ENCODE results near the gene FOXK1. TPM values are rescaled to one million over a fixed set of nuclear protein-coding genes. Genes with fewer than 3 reads are reported as not detected.

Gene FOXK1
- total and polyA plus RNA-seq, 2 of the 13 experiments (the other 11 are each of a cell fraction or from before 2014, with no cell fraction given) = 4.6 to 8.8 TPM

DNA sequence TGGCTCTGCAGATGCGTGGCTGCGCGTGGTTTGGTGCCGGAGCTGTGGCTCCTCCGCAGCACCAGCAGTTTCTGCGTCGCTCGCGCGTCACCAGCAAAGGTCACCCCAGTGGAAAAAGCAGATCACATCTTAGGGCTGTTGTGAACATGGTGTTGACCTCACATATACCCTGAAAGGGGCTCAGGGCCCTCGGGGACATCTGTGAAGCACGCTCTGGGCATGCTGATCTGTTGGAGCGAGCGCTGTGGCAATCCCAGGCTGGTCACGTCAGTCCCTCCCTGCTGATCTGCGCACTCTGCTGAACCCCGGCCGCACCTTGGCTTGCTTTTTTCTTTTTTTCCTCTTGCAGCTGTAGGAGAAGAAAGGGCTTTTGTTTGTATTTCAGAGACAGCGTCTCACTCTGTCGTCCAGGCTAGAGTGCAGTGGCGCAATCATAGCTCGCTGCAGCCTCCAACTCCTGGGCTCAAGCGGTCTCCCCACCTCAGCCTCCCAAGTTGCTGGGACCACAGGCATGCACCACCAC lies 60.0 kb downstream of the FOXK1 start (continued):
- TF ChIP-seq NR2C2 (CRISPR knock-in tag; IDR thresholded peaks at IDR 0.05; ENCODE audit: borderline replicate concordance) (peak; percentile 52; the same call in 1 of the 2 replicates), ZNF34 (CRISPR knock-in tag; IDR thresholded peaks at IDR 0.05; ENCODE audit: borderline replicate concordance) (no peak), ZNF510 (CRISPR knock-in tag; IDR thresholded peaks at IDR 0.05; ENCODE audit: low read depth) (no peak), ZNF530 (CRISPR knock-in tag; IDR thresholded peaks at IDR 0.05; ENCODE audit: low read depth) (no peak), RXRA (CRISPR knock-in tag; IDR thresholded peaks at IDR 0.05) (peak; percentile 95), ZNF772 (CRISPR knock-in tag; IDR thresholded peaks at IDR 0.05) (no peak), IRX3 (CRISPR knock-in tag; IDR thresholded peaks at IDR 0.05; ENCODE audit: borderline replicate concordance, low read depth) (no peak), ZSCAN20 (CRISPR knock-in tag; IDR thresholded peaks at IDR 0.05; ENCODE audit: borderline replicate concordance) (no peak), ZNF12 (CRISPR knock-in tag; IDR thresholded peaks at IDR 0.05) (no peak; the same call in 1 of the 2 replicates), ZNF713 (CRISPR knock-in tag; IDR thresholded peaks at IDR 0.05) (no peak), ZFAT (CRISPR knock-in tag; conservative IDR thresholded peaks at IDR 0.05) (no peak), SRY (CRISPR knock-in tag; IDR thresholded peaks at IDR 0.05) (no peak), ZNF878 (CRISPR knock-in tag; IDR thresholded peaks at IDR 0.05) (peak; percentile 58; the same call in 1 of the 2 replicates), PTBP1 (IDR thresholded peaks at IDR 0.05; ENCODE audit: low read depth, low read length, poor library complexity, severe bottlenecking) (peak; percentile 58), PHB2 (IDR thresholded peaks at IDR 0.05; ENCODE audit: partially characterized antibody) (no peak), ZNF761 (CRISPR knock-in tag; conservative IDR thresholded peaks at IDR 0.05) (no peak), SMYD3 (CRISPR knock-in tag; IDR thresholded peaks at IDR 0.05) (no peak), AHR (CRISPR knock-in tag; IDR thresholded peaks at IDR 0.05) (no peak), ZNF441 (CRISPR knock-in tag; IDR thresholded peaks at IDR 0.05; ENCODE audit: borderline replicate concordance) (peak; percentile 71; the same call in 1 of the 2 replicates)
- TF ChIP-seq, protein P1, sequence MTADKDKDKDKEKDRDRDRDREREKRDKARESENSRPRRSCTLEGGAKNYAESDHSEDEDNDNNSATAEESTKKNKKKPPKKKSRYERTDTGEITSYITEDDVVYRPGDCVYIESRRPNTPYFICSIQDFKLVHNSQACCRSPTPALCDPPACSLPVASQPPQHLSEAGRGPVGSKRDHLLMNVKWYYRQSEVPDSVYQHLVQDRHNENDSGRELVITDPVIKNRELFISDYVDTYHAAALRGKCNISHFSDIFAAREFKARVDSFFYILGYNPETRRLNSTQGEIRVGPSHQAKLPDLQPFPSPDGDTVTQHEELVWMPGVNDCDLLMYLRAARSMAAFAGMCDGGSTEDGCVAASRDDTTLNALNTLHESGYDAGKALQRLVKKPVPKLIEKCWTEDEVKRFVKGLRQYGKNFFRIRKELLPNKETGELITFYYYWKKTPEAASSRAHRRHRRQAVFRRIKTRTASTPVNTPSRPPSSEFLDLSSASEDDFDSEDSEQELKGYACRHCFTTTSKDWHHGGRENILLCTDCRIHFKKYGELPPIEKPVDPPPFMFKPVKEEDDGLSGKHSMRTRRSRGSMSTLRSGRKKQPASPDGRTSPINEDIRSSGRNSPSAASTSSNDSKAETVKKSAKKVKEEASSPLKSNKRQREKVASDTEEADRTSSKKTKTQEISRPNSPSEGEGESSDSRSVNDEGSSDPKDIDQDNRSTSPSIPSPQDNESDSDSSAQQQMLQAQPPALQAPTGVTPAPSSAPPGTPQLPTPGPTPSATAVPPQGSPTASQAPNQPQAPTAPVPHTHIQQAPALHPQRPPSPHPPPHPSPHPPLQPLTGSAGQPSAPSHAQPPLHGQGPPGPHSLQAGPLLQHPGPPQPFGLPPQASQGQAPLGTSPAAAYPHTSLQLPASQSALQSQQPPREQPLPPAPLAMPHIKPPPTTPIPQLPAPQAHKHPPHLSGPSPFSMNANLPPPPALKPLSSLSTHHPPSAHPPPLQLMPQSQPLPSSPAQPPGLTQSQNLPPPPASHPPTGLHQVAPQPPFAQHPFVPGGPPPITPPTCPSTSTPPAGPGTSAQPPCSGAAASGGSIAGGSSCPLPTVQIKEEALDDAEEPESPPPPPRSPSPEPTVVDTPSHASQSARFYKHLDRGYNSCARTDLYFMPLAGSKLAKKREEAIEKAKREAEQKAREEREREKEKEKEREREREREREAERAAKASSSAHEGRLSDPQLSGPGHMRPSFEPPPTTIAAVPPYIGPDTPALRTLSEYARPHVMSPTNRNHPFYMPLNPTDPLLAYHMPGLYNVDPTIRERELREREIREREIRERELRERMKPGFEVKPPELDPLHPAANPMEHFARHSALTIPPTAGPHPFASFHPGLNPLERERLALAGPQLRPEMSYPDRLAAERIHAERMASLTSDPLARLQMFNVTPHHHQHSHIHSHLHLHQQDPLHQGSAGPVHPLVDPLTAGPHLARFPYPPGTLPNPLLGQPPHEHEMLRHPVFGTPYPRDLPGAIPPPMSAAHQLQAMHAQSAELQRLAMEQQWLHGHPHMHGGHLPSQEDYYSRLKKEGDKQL (CRISPR knock-in tag; IDR thresholded peaks at IDR 0.05; ENCODE audit: low read depth) = no peak
- TF ChIP-seq, protein P2, sequence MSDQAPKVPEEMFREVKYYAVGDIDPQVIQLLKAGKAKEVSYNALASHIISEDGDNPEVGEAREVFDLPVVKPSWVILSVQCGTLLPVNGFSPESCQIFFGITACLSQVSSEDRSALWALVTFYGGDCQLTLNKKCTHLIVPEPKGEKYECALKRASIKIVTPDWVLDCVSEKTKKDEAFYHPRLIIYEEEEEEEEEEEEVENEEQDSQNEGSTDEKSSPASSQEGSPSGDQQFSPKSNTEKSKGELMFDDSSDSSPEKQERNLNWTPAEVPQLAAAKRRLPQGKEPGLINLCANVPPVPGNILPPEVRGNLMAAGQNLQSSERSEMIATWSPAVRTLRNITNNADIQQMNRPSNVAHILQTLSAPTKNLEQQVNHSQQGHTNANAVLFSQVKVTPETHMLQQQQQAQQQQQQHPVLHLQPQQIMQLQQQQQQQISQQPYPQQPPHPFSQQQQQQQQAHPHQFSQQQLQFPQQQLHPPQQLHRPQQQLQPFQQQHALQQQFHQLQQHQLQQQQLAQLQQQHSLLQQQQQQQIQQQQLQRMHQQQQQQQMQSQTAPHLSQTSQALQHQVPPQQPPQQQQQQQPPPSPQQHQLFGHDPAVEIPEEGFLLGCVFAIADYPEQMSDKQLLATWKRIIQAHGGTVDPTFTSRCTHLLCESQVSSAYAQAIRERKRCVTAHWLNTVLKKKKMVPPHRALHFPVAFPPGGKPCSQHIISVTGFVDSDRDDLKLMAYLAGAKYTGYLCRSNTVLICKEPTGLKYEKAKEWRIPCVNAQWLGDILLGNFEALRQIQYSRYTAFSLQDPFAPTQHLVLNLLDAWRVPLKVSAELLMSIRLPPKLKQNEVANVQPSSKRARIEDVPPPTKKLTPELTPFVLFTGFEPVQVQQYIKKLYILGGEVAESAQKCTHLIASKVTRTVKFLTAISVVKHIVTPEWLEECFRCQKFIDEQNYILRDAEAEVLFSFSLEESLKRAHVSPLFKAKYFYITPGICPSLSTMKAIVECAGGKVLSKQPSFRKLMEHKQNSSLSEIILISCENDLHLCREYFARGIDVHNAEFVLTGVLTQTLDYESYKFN (CRISPR knock-in tag; conservative IDR thresholded peaks at IDR 0.05) = peak; percentile 78
- TF ChIP-seq, protein P3, sequence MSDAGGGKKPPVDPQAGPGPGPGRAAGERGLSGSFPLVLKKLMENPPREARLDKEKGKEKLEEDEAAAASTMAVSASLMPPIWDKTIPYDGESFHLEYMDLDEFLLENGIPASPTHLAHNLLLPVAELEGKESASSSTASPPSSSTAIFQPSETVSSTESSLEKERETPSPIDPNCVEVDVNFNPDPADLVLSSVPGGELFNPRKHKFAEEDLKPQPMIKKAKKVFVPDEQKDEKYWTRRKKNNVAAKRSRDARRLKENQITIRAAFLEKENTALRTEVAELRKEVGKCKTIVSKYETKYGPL (CRISPR knock-in tag; IDR thresholded peaks at IDR 0.05) = no peak

All from HepG2 (cell line).